Endothelial cell of umbilical vein (primary cell): ENCODE data around the gene VSTM4. TPM values are rescaled to one million over a fixed set of nuclear protein-coding genes. Genes with fewer than 3 reads are reported as not detected.

Experiments used
- BruUV-seq: library from RNA; stranded (reverse); fragments of 400-500 nt; replicated peaks from 2 replicates; lab custom pipeline; 2021; lab: Mats Ljungman, UMichigan
- CTCF ChIA-PET: fragments of 300-600, 350-600 bp; sonication (Branson Sonifier 250); formaldehyde crosslinking; loops from one replicate; lab custom pipeline; 2021; ENCODE audit warnings: antibody characterized with exemption, inconsistent platforms; lab: Charles Lee
- POLR2A ChIA-PET: fragments of 300-600, 350-600 bp; sonication (Branson Sonifier 250); formaldehyde crosslinking; loops from one replicate; lab custom pipeline; 2021; ENCODE audit warnings: antibody characterized with exemption, inconsistent platforms; lab: Charles Lee
- DNase-seq: peaks from one replicate; pipeline ENCODE4 v3.0.0-alpha.2; 2011; ENCODE audit warnings: low read depth, low spot score
- FAIRE-seq: peaks from 2 replicates; lab custom pipeline; 2011; peaks lifted over from hg19 to GRCh38; lab: Jason Lieb, UNC
- H2AFZ ChIP-seq: 2 replicates; pipeline ENCODE4 v1.6.0; 2012; ENCODE audit warnings: low read depth, low read length, control low read depth, inconsistent platforms
- H3K27ac ChIP-seq: 2 replicates; pipeline ENCODE4 v1.5.1; 2011; ENCODE audit warnings: low read depth, mild to moderate bottlenecking, control low read depth, low read length, moderate library complexity; ENCODE audit not compliant: insufficient read depth
- H3K27me3 ChIP-seq, 2 experiments: 2 replicates each; pipeline versions ENCODE4 v1.6.0 to v1.6.1; 2011; ENCODE audit warnings: low read length in 2 of 2, mixed read lengths in 1 of 2; ENCODE audit not compliant: control insufficient read depth in 2 of 2, insufficient read depth in 2 of 2
- H3K36me3 ChIP-seq, 2 experiments: 2 replicates in 1 of 2; 3 replicates in 1 of 2; pipeline ENCODE4 v1.5.1; 2011; ENCODE audit warnings: low read length in 2 of 2, mild to moderate bottlenecking in 1 of 2, moderate library complexity in 1 of 2; ENCODE audit not compliant: control insufficient read depth in 2 of 2, insufficient read depth in 2 of 2; ENCODE audit errors: extremely low read depth in 1 of 2
- H3K4me1 ChIP-seq: 3 replicates; pipeline ENCODE4 v1.5.1; 2011; ENCODE audit warnings: mild to moderate bottlenecking, low read length; ENCODE audit not compliant: control insufficient read depth, insufficient read depth; ENCODE audit errors: extremely low read depth
- H3K4me2 ChIP-seq: 2 replicates; pipeline ENCODE4 v1.6.1; 2011; ENCODE audit warnings: low read length, control low read depth, mixed read lengths; ENCODE audit not compliant: insufficient read depth
- H3K4me3 ChIP-seq, 3 experiments: fragments of 200-600 bp in 1 of 3; sonication (generic), shearing (Covaris generic) in 1 of 3; replicated peaks in 1 of 3; 2 replicates each; pipeline ENCODE4 v1.5.1; 2011 to 2016; ENCODE audit warnings: control low read depth in 3 of 3, low read length in 3 of 3, mild to moderate bottlenecking in 2 of 3, inconsistent platforms in 1 of 3, low read depth in 1 of 3, moderate library complexity in 1 of 3; ENCODE audit not compliant: insufficient read depth in 1 of 3
- H3K79me2 ChIP-seq: 2 replicates; pipeline ENCODE4 v1.6.0; 2012; ENCODE audit warnings: low read length, inconsistent platforms; ENCODE audit not compliant: control insufficient read depth, insufficient read depth
- H3K9ac ChIP-seq: replicated peaks from 2 replicates; pipeline ENCODE3; 2011; ENCODE audit warnings: low read length, control low read depth; ENCODE audit not compliant: insufficient read depth; ENCODE audit errors: extremely low read depth
- H3K9me1 ChIP-seq: replicated peaks from 3 replicates; pipeline ENCODE4 v1.6.0; 2011; ENCODE audit warnings: mild to moderate bottlenecking, low read length; ENCODE audit not compliant: control insufficient read depth, insufficient read depth; ENCODE audit errors: extremely low read depth
- H3K9me3 ChIP-seq: replicated peaks from 2 replicates; pipeline ENCODE4 v1.5.1; 2012; ENCODE audit warnings: low read length, inconsistent platforms; ENCODE audit not compliant: control insufficient read depth, insufficient read depth
- H4K20me1 ChIP-seq: replicated peaks from 2 replicates; pipeline ENCODE3; 2011; ENCODE audit warnings: mild to moderate bottlenecking, low read length; ENCODE audit not compliant: control insufficient read depth, insufficient read depth; ENCODE audit errors: extremely low read depth
- CTCF ChIP-seq, 2 donors: IDR thresholded peaks; 1 replicate in 1 of 2; 2 replicates in 1 of 2; pipeline ENCODE4 v1.5.1; 2011; ENCODE audit warnings: low read length in 2 of 2, mild to moderate bottlenecking in 2 of 2, moderate library complexity in 2 of 2, control low read depth in 1 of 2, inconsistent platforms in 1 of 2, low read depth in 1 of 2; ENCODE audit not compliant: insufficient read depth in 1 of 2; ENCODE audit errors: extremely low read depth in 1 of 2
- EZH2 ChIP-seq: IDR thresholded peaks from 2 replicates; pipeline ENCODE4 v1.6.1; 2012; ENCODE audit warnings: borderline replicate concordance, low read depth, mild to moderate bottlenecking, moderate library complexity, low read length, inconsistent platforms; ENCODE audit not compliant: severe bottlenecking
- FOS ChIP-seq: IDR thresholded peaks from 2 replicates; pipeline ENCODE4 v1.6.1; 2011; ENCODE audit warnings: mild to moderate bottlenecking, low read length, moderate library complexity, borderline replicate concordance; ENCODE audit not compliant: insufficient read depth
- GATA2 ChIP-seq: IDR thresholded peaks from 2 replicates; pipeline ENCODE4 v1.7.0; 2011; ENCODE audit warnings: low read depth, mild to moderate bottlenecking, moderate library complexity, mixed read lengths, low read length; ENCODE audit not compliant: insufficient read length, insufficient read depth
- JUN ChIP-seq: IDR thresholded peaks from 2 replicates; pipeline ENCODE4 v1.6.1; 2011; ENCODE audit warnings: borderline replicate concordance, low read depth; ENCODE audit not compliant: insufficient read length, insufficient read depth
- MAX ChIP-seq: IDR thresholded peaks from 2 replicates; pipeline ENCODE4 v1.6.1; 2011; ENCODE audit not compliant: insufficient read depth, insufficient read length
- MYC ChIP-seq: IDR thresholded peaks from one replicate; pipeline ENCODE4 v1.6.1; 2011; ENCODE audit warnings: mild to moderate bottlenecking, low read depth, low read length
- POLR2A ChIP-seq: IDR thresholded peaks from 2 replicates; pipeline ENCODE4 v1.6.1; 2012; ENCODE audit warnings: low read depth, mild to moderate bottlenecking, control low read depth, low read length
- POLR2AphosphoS5 ChIP-seq: IDR thresholded peaks from 2 replicates; pipeline ENCODE4 v1.6.1; 2012; ENCODE audit warnings: low read depth, mild to moderate bottlenecking, control low read depth, low read length, moderate library complexity; ENCODE audit not compliant: insufficient read depth
- dilution Hi-C: fragments of 300-500 bp; cut with MboI; formaldehyde crosslinking; loops from one replicate; pipeline ENCODE4 v1.15.0; 2019; ENCODE audit warnings: low sequenced_read_pairs; ENCODE audit not compliant: extremely low pct_ligation_motif_present
- intact Hi-C: fragments of 100-400 bp; cut with micrococcal nuclease; formaldehyde crosslinking; loops from one replicate; pipeline ENCODE4 v1.10.0; 2022
- polyA plus RNA-seq, 4 experiments: library from polyadenylated mRNA; depleted of rRNA in 3 of 4; stranded (reverse) in 3 of 4; unstranded in 1 of 4; fragments of >200 nt; gene quantifications; 2 replicates each; pipeline versions ENCODE4 v1.2.1 to v1.2.3, GENCODE V29; 2011 to 2012; ENCODE audit warnings: missing spikeins in 1 of 4
- total RNA-seq: library from RNA; stranded (reverse); gene quantifications from 2 replicates; pipeline ENCODE4 v1.2.3, GENCODE V29; 2021

The VSTM4 gene
- total and polyA plus RNA-seq, 2 donors (not counting 3 experiments of a cell fraction or from before 2014, with no cell fraction given), result 0.07 TPM

DNA sequence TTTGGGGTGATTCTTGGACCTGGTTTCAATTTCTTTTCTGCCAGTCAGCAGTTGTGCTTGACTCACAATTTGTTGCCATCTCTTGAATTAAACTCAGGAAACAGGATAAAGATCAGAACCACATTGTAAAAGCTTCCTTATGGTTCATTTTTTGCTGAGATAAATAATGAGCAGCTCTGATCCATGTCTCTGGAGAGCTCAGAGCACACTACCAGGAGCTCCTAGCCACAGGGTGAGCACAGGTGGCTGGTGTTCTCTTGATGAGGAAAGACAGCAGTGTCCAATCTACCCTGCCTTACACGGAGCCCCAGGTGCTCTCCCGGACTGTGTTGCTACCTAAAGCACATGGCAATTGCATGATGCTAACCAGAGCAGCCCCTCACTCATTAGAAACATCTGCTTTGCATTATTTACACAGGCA, 35.7 kb upstream of the VSTM4 start:
- H3K27me3 ChIP-seq, result peaks cover 0 to 5% of the 10 kb centered on the region in 2 experiments
- no TSS peak for BruUV-seq
- no peak overlapping the region for H3K4me2 ChIP-seq
- DNase-seq, result no peak
- TF ChIP-seq MYC (no peak), POLR2AphosphoS5 (no peak), CTCF (IDR thresholded peaks at IDR 0.05; ENCODE audit: extremely low read depth in 1 of 2, insufficient read depth in 1 of 2, low read depth in 1 of 2, low read length in 2 of 2) (no peak), FOS (no peak), EZH2 (no peak), MAX (no peak), POLR2A (no peak), GATA2 (no peak), JUN (no peak)
- intact Hi-C loops, result no loop called here
- no peak for FAIRE-seq
- no peak overlapping the region for H2AFZ ChIP-seq
- H3K9me1 ChIP-seq, result no peaks in the 10 kb centered on the region
- H3K27ac ChIP-seq, result no peak overlapping the region
- H3K4me1 ChIP-seq, result no peaks in the 10 kb centered on the region
- no peaks in the 10 kb centered on the region for H3K36me3 ChIP-seq
- ChIA-PET POLR2A (no interaction called here), CTCF (interaction anchor here (1.1 kb wide), 1 partner anchor 13 kb away, joined by 3 read pairs; no protein-coding TSS in a partner anchor)
- H3K9me3 ChIP-seq, result no peaks in the 10 kb centered on the region
- H3K79me2 ChIP-seq, result no peaks in the 10 kb centered on the region
- H4K20me1 ChIP-seq, result no peaks in the 10 kb centered on the region
- H3K9ac ChIP-seq, result no peak overlapping the region
- dilution Hi-C loops, result no loop called here
- H3K4me3 ChIP-seq, result no peak overlapping the region
